ENCODE results near the gene LRRC74B.
"Not testable (repeated sequence)": the region's sequence is repeated elsewhere in the genome, so short reads cannot be mapped to it uniquely, and the experiment has no call there.

Gene LRRC74B

DNA sequence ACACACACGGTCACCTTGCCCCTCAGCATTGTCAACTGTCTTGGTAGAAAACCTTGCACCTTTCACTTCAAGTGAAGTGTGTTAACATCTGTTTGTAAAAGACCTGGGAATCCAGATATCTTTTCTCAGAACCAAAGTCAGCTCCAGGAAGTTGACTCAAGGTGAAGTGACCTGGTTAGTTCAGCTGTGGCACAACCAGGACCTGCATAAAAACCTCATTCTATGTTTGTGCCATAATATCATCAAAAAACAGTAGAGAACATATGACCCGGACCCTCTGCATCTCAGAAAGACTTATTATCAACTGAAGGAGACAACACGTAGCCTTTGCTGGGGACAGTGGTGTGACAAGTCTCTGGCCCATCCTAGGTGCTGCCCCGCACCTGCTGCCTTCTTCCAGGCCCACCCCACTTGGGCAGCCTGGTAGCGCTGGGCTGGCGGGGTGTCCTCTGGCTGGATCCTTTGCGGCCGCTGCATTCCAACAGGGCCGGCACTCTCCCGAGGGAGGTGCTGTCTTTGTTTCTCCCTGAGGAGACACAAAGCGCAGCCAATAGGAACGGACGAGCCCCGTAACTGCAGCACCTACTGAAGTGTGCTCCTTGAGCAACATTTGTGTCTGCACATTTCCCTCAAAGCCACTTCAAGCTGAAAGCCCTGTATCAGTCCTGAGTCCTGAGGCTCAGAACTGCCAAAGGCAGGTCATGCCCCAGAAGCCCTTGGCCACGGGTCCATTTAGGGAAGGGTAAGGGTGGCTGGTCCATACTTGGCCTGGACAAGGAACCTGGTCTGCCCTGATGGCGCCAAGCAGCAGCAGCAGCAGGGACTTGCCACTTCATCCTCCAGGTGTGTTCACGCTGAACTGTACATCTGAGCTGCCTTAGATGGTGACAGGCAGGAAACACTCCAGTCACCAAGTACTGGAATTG, 25.2 kb downstream of the LRRC74B start:
- no peak overlapping the region for H3K27ac Mint-ChIP-seq
- H3K4me3 Mint-ChIP-seq = no peak overlapping the region
- no peaks in the 10 kb centered on the region for H3K9me3 Mint-ChIP-seq
- peaks cover 6% of the 10 kb centered on the region for H3K4me1 Mint-ChIP-seq (ENCODE audit: low read depth)
- H3K27me3 Mint-ChIP-seq = no peaks in the 10 kb centered on the region
- H3K36me3 Mint-ChIP-seq (ENCODE audit: low read depth) = no peaks in the 10 kb centered on the region

- not testable (repeated sequence) for H3K9me3 Mint-ChIP-seq; H3K4me1 Mint-ChIP-seq (ENCODE audit: low read depth); H3K36me3 Mint-ChIP-seq (ENCODE audit: low read depth); H3K4me3 Mint-ChIP-seq; H3K27ac Mint-ChIP-seq; H3K27me3 Mint-ChIP-seq
These were observed 26.1 kb downstream of the LRRC74B start for GRCh38 chr22:21071796-21072195.

DNA sequence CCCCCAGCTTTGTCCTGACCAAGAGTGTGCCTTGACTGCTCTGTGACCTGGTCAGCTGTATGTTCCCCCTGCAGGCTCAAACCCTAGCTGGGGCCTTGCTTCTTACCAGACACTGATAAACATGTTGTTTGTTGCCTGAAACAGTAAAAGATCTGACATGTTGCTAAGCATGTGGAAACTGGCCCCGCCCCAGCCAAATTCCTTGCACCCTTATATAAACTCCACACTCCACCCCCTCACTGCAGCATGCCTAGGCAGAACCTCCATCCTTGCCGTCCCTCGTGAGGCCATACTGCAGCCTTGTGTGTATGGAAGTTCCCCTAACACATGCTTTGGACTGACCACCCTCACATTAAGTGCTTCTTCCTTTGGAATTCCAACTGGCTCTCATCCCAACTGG, 27.3 kb downstream of the LRRC74B start:
- no peaks in the 10 kb centered on the region for H3K9me3 Mint-ChIP-seq
- H3K27me3 Mint-ChIP-seq = no peaks in the 10 kb centered on the region
- H3K36me3 Mint-ChIP-seq (ENCODE audit: low read depth) = no peaks in the 10 kb centered on the region
- H3K27ac Mint-ChIP-seq = no peak overlapping the region
- H3K4me3 Mint-ChIP-seq = no peak overlapping the region
- peaks cover 5% of the 10 kb centered on the region for H3K4me1 Mint-ChIP-seq (ENCODE audit: low read depth)

- H3K4me1 Mint-ChIP-seq (ENCODE audit: low read depth) = peaks cover under 1% of the 10 kb centered on the region
- H3K9me3 Mint-ChIP-seq = no peaks in the 10 kb centered on the region
- H3K36me3 Mint-ChIP-seq (ENCODE audit: low read depth) = no peaks in the 10 kb centered on the region
- no peak overlapping the region for H3K27ac Mint-ChIP-seq
- H3K27me3 Mint-ChIP-seq = no peaks in the 10 kb centered on the region
- H3K4me3 Mint-ChIP-seq = no peak overlapping the region
These were observed 27.7 kb downstream of the LRRC74B start for GRCh38 chr22:21073482-21073881.

- Mint-ChIP-seq H3K27me3 (no peaks in the 10 kb centered on the region), H3K27ac (no peak overlapping the region), H3K4me1 (ENCODE audit: low read depth) (no peaks in the 10 kb centered on the region), H3K4me3 (no peak overlapping the region), H3K36me3 (ENCODE audit: low read depth) (no peaks in the 10 kb centered on the region), H3K9me3 (no peaks in the 10 kb centered on the region)
These were observed 28.5 kb downstream of the LRRC74B start for GRCh38 chr22:21074102-21074715.

- no peak overlapping the region for H3K4me3 Mint-ChIP-seq
- no peaks in the 10 kb centered on the region for H3K4me1 Mint-ChIP-seq (ENCODE audit: low read depth)
- no peaks in the 10 kb centered on the region for H3K27me3 Mint-ChIP-seq
- H3K9me3 Mint-ChIP-seq = no peaks in the 10 kb centered on the region
- H3K36me3 Mint-ChIP-seq (ENCODE audit: low read depth) = no peaks in the 10 kb centered on the region
- H3K27ac Mint-ChIP-seq = no peak overlapping the region
These were observed 29.9 kb downstream of the LRRC74B start for GRCh38 chr22:21075516-21076138.

DNA sequence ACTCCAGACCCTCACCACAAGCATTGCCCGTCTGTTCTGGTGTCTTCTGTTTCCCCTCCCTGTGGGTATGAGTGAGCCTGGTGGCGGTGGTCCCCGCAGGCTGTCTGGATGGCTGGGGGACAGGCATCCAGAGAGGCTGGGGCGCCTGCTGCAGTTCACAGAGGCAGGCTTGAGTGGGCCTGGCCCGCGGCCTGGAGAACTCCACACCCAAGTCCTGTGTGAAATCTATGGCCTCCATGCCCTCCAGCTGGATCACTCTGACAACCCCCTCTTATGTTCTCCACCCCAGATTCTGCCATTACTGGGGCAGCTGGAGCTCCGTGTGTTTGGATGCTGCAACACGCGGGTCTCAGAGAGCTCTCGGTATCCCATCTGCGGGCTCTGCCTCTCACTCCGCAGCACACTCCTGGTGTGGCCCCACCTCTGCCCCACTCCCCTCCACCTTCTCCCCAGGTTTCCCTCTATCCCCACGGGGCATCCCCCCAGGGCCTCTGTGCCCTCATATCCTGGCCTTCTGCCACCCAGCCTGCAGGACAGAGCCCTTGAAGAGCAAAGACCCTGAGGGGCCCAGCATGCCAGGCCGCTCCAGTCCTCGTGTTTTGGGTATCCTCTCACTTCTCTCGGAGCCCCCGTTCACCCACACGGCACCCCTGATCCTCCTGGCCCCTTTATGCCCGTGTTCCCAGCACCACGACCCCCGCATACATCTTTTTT, 31.3 kb downstream of the LRRC74B start:
- Mint-ChIP-seq H3K4me3 (no peak overlapping the region), H3K4me1 (ENCODE audit: low read depth) (no peaks in the 10 kb centered on the region), H3K36me3 (ENCODE audit: low read depth) (no peaks in the 10 kb centered on the region), H3K27me3 (no peaks in the 10 kb centered on the region), H3K9me3 (no peaks in the 10 kb centered on the region), H3K27ac (no peak overlapping the region)

DNA sequence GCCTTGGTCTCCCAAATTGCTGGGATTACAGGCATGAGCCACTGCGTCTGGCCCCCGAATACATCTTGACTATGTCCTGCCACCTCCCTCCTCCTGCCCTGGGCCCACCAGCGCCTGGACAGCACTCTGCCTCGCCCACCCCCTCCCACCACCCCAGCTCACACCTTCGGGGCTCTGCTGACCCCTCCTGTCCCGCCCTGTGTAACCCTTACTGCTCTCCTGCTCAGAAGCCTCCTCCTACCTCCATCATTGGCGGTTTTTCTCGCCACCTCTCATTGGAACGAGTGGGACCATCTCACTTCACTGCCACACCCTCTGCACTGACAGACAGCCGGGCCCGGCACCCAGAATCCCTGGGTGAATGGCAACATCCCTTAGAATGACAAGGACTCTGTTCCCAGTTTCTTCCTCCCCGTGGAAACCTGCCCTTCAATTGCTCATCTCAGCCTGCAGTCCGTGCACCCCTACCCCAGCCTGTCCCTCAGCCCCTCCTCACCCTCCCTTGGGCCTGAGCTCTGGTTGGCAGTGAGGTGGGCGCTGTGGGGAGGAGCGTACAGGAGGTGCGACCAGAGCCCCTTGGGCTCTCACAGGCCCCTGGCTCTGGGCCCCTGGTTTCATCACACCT, 32.2 kb downstream of the LRRC74B start:
- Mint-ChIP-seq H3K9me3 (no peaks in the 10 kb centered on the region), H3K36me3 (ENCODE audit: low read depth) (no peaks in the 10 kb centered on the region), H3K4me3 (no peak overlapping the region), H3K27me3 (no peaks in the 10 kb centered on the region), H3K27ac (no peak overlapping the region), H3K4me1 (ENCODE audit: low read depth) (no peaks in the 10 kb centered on the region)

DNA sequence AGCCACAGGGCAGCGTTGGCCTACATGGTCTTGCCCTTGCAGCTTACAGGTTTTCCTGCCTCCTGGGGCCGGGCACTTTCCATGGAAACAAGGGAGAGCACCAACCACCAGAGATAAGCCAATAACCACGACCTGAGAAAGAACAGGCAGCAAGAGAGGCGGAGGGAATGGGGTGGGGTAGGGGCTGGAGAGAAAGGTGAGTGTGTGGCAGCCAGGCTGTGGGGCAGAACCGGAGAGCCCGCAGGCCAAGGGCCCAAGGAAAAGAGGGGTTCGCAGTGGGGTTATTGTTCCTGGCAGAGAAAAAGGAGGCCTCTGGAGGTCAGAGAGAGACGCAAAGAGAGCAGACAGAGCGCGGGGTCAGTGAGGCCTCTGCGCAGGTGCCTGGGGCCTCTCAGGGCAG, 33.2 kb downstream of the LRRC74B start:
- Mint-ChIP-seq H3K4me1 (ENCODE audit: low read depth) (no peaks in the 10 kb centered on the region), H3K27ac (no peak overlapping the region), H3K27me3 (no peaks in the 10 kb centered on the region), H3K9me3 (no peaks in the 10 kb centered on the region), H3K4me3 (no peak overlapping the region), H3K36me3 (ENCODE audit: low read depth) (no peaks in the 10 kb centered on the region)

DNA sequence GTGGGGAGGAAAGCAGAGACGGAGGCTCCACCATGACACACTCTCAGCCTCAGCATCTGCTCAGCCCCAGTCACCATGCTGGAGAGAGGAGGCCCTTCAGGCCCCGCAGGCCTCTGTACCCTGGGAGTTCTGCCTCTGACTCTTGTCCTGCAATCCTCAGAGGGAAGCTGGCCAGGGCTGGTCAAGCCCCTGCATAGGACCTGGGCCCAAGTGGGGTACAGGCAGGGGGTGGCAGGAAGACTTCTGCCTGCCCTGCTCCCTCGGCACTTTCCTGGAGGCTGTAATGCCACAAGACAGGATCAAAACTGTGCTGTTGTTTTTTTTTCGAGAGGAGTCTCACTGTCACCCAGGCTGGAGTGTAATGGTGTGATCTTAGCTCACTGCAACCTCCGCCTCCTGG, 33.7 kb downstream of the LRRC74B start:
- H3K4me1 Mint-ChIP-seq (ENCODE audit: low read depth) = no peaks in the 10 kb centered on the region
- H3K4me3 Mint-ChIP-seq = no peak overlapping the region
- H3K27me3 Mint-ChIP-seq = no peaks in the 10 kb centered on the region
- no peak overlapping the region for H3K27ac Mint-ChIP-seq
- H3K9me3 Mint-ChIP-seq = no peaks in the 10 kb centered on the region
- no peaks in the 10 kb centered on the region for H3K36me3 Mint-ChIP-seq (ENCODE audit: low read depth)

- Mint-ChIP-seq H3K36me3 (ENCODE audit: low read depth) (no peaks in the 10 kb centered on the region), H3K4me1 (ENCODE audit: low read depth) (no peaks in the 10 kb centered on the region), H3K27me3 (no peaks in the 10 kb centered on the region), H3K27ac (no peak overlapping the region), H3K9me3 (no peaks in the 10 kb centered on the region), H3K4me3 (no peak overlapping the region)
These were observed 34.8 kb downstream of the LRRC74B start for GRCh38 chr22:21080435-21081137.

DNA sequence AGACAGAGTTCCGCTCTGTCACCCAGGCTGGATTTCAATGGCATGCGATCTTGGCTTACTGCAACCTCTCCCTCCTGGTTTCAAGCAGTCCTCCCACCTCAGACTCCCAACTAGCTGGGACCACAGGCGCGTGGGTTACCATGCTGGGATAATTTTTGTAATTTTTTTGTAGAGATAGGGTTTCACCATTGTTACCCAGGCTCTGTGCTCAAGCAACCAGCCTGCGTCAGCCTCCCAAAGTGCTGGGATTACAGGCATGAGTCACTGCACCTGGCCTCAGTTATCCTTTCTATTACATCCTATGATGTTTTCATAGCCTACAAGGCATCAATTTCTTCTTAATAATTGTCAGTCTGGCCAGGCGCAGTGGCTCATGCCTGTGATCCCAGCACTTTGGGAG, 36.5 kb downstream of the LRRC74B start:
- H3K27ac Mint-ChIP-seq = no peak overlapping the region

DNA sequence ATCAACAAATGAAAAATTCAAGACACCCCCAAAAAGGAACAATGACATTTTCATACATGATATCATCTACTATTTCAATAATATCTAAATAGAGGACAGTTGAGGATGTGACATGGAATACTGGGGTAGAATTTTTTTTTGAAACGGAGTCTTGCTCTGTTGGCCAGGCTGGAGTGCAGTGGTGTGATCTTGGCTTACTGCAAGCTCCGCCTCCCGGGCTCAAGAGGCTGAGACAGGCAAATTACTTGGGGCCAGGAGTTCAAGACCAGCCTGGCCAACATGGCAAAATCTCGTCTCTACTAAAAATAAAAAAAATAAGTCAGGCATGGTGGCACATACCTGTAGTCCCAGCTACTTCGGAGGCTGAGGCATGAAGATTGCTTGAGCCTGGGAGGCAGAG, 41.4 kb downstream of the LRRC74B start:
- no peak overlapping the region for H3K4me3 Mint-ChIP-seq
- H3K4me1 Mint-ChIP-seq (ENCODE audit: low read depth) = no peaks in the 10 kb centered on the region
- H3K36me3 Mint-ChIP-seq (ENCODE audit: low read depth) = no peaks in the 10 kb centered on the region
- no peaks in the 10 kb centered on the region for H3K9me3 Mint-ChIP-seq
- no peak overlapping the region for H3K27ac Mint-ChIP-seq
- peaks cover 4% of the 10 kb centered on the region for H3K27me3 Mint-ChIP-seq

More for the DNA sequence above, 36.5 kb downstream of the LRRC74B start:
- no peaks in the 10 kb centered on the region for H3K4me1 Mint-ChIP-seq (ENCODE audit: low read depth)
- H3K36me3 Mint-ChIP-seq (ENCODE audit: low read depth) = no peaks in the 10 kb centered on the region
- H3K27me3 Mint-ChIP-seq = no peaks in the 10 kb centered on the region
- H3K9me3 Mint-ChIP-seq = no peaks in the 10 kb centered on the region
- H3K4me3 Mint-ChIP-seq = no peak overlapping the region

GRCh38 chr22:21087926-21088325, 42.2 kb downstream of the LRRC74B start:
- H3K4me3 Mint-ChIP-seq; H3K9me3 Mint-ChIP-seq; H3K27ac Mint-ChIP-seq; H3K4me1 Mint-ChIP-seq (ENCODE audit: low read depth); H3K27me3 Mint-ChIP-seq; H3K36me3 Mint-ChIP-seq (ENCODE audit: low read depth): not testable (repeated sequence)
